ENCODE measurements around the gene TPCN1.

DNA sequence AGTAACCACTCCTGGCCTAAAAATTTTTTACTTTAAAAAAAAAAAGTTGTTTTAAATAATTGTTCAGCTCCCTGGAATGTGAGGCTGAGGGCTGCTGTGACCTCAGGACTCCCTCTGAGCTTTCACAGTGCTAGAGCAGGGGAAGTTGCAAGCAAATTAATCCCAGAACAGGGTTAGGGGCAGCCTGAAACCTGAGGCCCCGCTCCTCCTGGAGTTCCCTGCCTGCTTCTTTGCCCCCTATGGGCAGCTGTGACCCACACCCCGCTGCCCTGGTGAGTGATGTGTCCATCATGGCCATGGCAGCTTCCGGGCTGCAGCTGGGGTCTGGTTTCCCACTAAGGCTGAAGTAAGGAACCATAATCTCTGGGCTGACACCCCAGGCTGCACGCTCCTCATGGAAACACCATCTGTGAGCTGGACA is 26.3 kb upstream of the TPCN1 start:
- TF ChIP-seq, protein P1, sequence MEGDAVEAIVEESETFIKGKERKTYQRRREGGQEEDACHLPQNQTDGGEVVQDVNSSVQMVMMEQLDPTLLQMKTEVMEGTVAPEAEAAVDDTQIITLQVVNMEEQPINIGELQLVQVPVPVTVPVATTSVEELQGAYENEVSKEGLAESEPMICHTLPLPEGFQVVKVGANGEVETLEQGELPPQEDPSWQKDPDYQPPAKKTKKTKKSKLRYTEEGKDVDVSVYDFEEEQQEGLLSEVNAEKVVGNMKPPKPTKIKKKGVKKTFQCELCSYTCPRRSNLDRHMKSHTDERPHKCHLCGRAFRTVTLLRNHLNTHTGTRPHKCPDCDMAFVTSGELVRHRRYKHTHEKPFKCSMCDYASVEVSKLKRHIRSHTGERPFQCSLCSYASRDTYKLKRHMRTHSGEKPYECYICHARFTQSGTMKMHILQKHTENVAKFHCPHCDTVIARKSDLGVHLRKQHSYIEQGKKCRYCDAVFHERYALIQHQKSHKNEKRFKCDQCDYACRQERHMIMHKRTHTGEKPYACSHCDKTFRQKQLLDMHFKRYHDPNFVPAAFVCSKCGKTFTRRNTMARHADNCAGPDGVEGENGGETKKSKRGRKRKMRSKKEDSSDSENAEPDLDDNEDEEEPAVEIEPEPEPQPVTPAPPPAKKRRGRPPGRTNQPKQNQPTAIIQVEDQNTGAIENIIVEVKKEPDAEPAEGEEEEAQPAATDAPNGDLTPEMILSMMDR (IDR thresholded peaks at IDR 0.05) = no peak
- TF ChIP-seq EP300 (IDR thresholded peaks at IDR 0.05) = no peak

Data from ovary (tissue), 3 donors.